HEK293T (cell line): ENCODE measurements around the gene TAOK2.

Experiments used
- CTCF ChIA-PET: fragments of 350-600 bp; formaldehyde crosslinking; extraction: SDS; loops from one replicate; lab custom pipeline; 2021; ENCODE audit warnings: antibody characterized with exemption, inconsistent platforms; lab: Yijun Ruan, JAX
- POLR2A ChIA-PET: fragments of 350-600 bp; formaldehyde crosslinking; extraction: SDS; loops from one replicate; lab custom pipeline; 2020; ENCODE audit warnings: antibody characterized with exemption, inconsistent platforms; lab: Yijun Ruan, JAX
- DNase-seq: peaks from one replicate; pipeline ENCODE4 v3.0.0; 2012; ENCODE audit warnings: mixed read lengths; ENCODE audit errors: extremely low spot score
- ARNT ChIP-seq: fragments of 450-650 bp; IDR thresholded peaks from 2 replicates; pipeline ENCODE4 v1.6.1; 2017; ENCODE audit warnings: mild to moderate bottlenecking
- BHLHE40 ChIP-seq: fragments of 450-650 bp; IDR thresholded peaks from 2 replicates; pipeline ENCODE4 v1.6.1; 2016; ENCODE audit warnings: mild to moderate bottlenecking, moderate library complexity, borderline replicate concordance
- CTBP1 ChIP-seq: fragments of 450-650 bp; IDR thresholded peaks from 2 replicates; pipeline ENCODE4 v1.6.1; 2016; ENCODE audit warnings: borderline replicate concordance
- ELF4 ChIP-seq: fragments of 450-650 bp; IDR thresholded peaks from 2 replicates; pipeline ENCODE4 v1.6.1; 2017; ENCODE audit warnings: antibody characterized with exemption
- FOXA1 ChIP-seq: fragments of 450-650 bp; IDR thresholded peaks from 2 replicates; pipeline ENCODE4 v1.6.1; 2016; ENCODE audit warnings: mild to moderate bottlenecking
- FOXK2 ChIP-seq: fragments of 450-650 bp; IDR thresholded peaks from 2 replicates; pipeline ENCODE4 v1.6.1; 2016; ENCODE audit warnings: mild to moderate bottlenecking
- FOXM1 ChIP-seq: fragments of 450-650 bp; IDR thresholded peaks from 2 replicates; pipeline ENCODE4 v1.6.1; 2017; ENCODE audit warnings: mild to moderate bottlenecking, borderline replicate concordance
- HDGF ChIP-seq: fragments of 450-650 bp; IDR thresholded peaks from 2 replicates; pipeline ENCODE4 v1.6.1; 2017; ENCODE audit warnings: antibody characterized with exemption, borderline replicate concordance
- L3MBTL2 ChIP-seq: fragments of 450-650 bp; conservative IDR thresholded peaks from 2 replicates; pipeline ENCODE4 v1.6.1; 2016; ENCODE audit warnings: mild to moderate bottlenecking
- LEF1 ChIP-seq: fragments of 450-650 bp; IDR thresholded peaks from 2 replicates; pipeline ENCODE4 v1.6.1; 2017; ENCODE audit warnings: mild to moderate bottlenecking, borderline replicate concordance
- NFRKB ChIP-seq: fragments of 450-650 bp; IDR thresholded peaks from 2 replicates; pipeline ENCODE4 v1.6.1; 2016; ENCODE audit warnings: mild to moderate bottlenecking, moderate library complexity
- SP1 ChIP-seq: fragments of 450-650 bp; IDR thresholded peaks from 2 replicates; pipeline ENCODE4 v1.6.1; 2017
- SUZ12 ChIP-seq: fragments of 450-650 bp; IDR thresholded peaks from 2 replicates; pipeline ENCODE4 v1.6.1; 2016; ENCODE audit warnings: mild to moderate bottlenecking
- TARDBP ChIP-seq: fragments of 450-650 bp; IDR thresholded peaks from 2 replicates; pipeline ENCODE4 v1.6.1; 2016
- ZNF384 ChIP-seq: fragments of 450-650 bp; IDR thresholded peaks from 2 replicates; pipeline ENCODE4 v1.6.1; 2016
- TF ChIP-seq, protein P1 (sequence below): fragments of 450-650 bp; IDR thresholded peaks from 2 replicates; pipeline ENCODE4 v1.6.1; 2016

The TAOK2 gene

GRCh38 chr16:29940656-29941055 is 33.0 kb upstream of the TAOK2 start:
- ChIA-PET CTCF (no interaction called here), POLR2A (interaction anchor here (1.1 to 6.8 kb wide), 2 partner anchors 14 to 49 kb away, joined by 3 to 76 read pairs; partner anchors contain the start of gene KCTD13)
- TF ChIP-seq ELF4 = no peak
- TF ChIP-seq TARDBP = no peak
- TF ChIP-seq BHLHE40 = no peak
- no peak for TF ChIP-seq L3MBTL2
- no peak for TF ChIP-seq SUZ12
- TF ChIP-seq, protein P1, sequence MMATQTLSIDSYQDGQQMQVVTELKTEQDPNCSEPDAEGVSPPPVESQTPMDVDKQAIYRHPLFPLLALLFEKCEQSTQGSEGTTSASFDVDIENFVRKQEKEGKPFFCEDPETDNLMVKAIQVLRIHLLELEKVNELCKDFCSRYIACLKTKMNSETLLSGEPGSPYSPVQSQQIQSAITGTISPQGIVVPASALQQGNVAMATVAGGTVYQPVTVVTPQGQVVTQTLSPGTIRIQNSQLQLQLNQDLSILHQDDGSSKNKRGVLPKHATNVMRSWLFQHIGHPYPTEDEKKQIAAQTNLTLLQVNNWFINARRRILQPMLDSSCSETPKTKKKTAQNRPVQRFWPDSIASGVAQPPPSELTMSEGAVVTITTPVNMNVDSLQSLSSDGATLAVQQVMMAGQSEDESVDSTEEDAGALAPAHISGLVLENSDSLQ = no peak
- no peak for TF ChIP-seq FOXM1
- no peak for TF ChIP-seq LEF1
- TF ChIP-seq ZNF384 = no peak
- no peak for TF ChIP-seq ARNT
- no peak for TF ChIP-seq HDGF
- no peak for TF ChIP-seq SP1
- TF ChIP-seq CTBP1 = no peak
- TF ChIP-seq FOXA1 = no peak
- no peak for TF ChIP-seq NFRKB
- no peak for TF ChIP-seq FOXK2
- DNase-seq = no peak

DNA sequence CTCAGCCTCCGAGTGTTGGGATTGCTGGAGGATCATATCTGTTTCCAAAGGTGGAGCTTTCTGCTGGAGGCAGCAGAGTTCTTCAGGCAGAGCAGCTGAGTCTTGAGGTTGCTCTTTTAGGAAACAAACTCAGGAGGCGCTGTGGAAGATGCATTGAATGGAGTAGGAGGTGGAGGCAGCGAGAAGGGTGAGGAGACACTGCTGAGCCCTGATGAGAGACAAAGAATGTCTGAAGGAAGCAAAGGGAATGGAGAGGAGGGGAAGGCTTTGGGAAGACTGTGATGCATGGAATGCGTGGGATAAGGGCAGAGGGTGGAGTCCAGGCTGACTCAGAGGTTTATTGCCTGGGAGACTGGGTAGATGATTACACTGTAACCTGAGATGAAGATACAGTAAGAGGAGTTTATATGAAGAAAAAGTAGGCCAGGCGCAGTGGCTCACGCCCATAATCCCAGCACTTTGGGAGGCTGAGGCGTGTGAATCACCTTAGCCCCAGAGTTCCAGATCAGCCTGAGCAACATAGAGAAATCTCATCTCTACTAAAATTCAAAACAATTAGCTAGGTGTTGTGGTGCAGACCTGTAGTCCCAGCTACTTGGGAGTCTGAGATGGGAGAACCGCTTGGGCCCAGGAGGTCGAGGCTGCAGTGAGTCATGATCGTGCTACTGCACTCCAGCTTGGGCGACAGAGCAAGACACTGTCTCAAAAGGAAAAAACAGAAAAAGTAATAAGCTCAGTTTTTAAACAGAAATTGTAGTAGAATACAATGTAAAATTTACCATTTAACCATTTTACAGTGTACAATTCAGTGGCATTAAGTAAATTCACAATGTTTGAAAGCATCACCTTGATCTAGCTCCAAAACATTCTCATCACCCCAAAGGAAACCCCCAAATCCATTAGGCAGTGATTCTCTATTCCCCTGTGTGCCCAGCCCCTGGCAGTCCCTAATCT is 29.5 kb upstream of the TAOK2 start:
- POLR2A ChIA-PET = interaction anchor here (0.7 to 6.8 kb wide), 13 partner anchors 10 to 133 kb away, joined by 3 to 76 read pairs (median 4); partner anchors contain the start of genes CDIPT, HIRIP3, KCTD13 and TAOK2
- CTCF ChIA-PET = interaction anchor here (0.6 to 1.9 kb wide), 9 partner anchors 9 to 223 kb away, joined by 3 to 9 read pairs (median 3); partner anchors contain the start of genes TAOK2 and TMEM219
- TF ChIP-seq BHLHE40 = no peak
- TF ChIP-seq HDGF = no peak
- TF ChIP-seq NFRKB = no peak
- TF ChIP-seq LEF1 = no peak
- no peak for TF ChIP-seq FOXK2
- TF ChIP-seq CTBP1 = peak; percentile 95
- TF ChIP-seq ELF4 = no peak
- no peak for TF ChIP-seq ARNT
- DNase-seq = peak; percentile 87

- ChIA-PET CTCF (interaction anchor here (1.1 kb wide), 1 partner anchor 84 kb away, joined by 5 read pairs; no protein-coding TSS in a partner anchor), POLR2A (interaction anchor here (0.8 to 7.5 kb wide), 2 partner anchors 13 to 22 kb away, joined by 4 to 54 read pairs; partner anchors contain the start of genes KCTD13 and TMEM219)
Measured at GRCh38 chr16:29947897-29948296, 25.8 kb upstream of the TAOK2 start.

DNA sequence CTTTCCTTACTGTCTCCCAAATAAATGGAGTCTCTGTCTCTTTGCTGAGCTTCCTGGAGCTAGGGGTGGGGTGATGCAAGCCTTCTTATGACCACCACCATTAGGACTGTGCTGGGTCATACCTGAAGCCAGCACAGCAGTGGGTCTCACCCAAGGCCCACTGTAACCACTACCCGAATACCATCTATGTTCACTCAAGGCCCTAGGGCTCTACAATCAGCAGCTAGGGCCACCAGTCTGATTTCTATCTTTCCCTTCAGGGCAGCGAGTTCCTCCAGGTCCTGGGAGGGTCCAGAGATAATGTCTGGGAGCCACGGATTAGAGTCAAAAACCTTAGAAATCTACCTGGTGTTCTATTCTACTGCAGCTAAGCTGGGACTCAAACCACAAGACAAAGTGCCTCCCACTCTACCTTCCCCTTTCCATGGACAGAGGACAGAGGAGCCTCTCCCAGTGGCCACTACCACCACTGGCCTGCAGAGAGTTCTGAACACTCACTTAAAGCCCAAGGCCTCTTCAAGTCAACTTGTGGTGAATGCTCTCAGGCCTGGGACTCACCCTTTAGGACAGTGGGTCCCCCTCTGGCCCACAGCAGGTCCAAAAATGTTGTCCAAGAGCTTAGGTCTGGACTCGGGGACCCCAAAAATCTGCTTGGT is 22.7 kb upstream of the TAOK2 start:
- TF ChIP-seq SUZ12 (no peak), LEF1 (no peak), FOXM1 (no peak), ELF4 (no peak), FOXA1 (no peak), BHLHE40 (no peak), NFRKB (no peak), ARNT (no peak), TARDBP (no peak), L3MBTL2 (no peak), SP1 (no peak), ZNF384 (no peak), CTBP1 (no peak), FOXK2 (no peak), HDGF (no peak)
- TF ChIP-seq, protein P1 = no peak

More at GRCh38 chr16:29947897-29948296, 25.8 kb upstream of the TAOK2 start:
- DNase-seq = no peak
- TF ChIP-seq NFRKB (no peak), SP1 (no peak), ELF4 (no peak), HDGF (no peak), FOXK2 (no peak), CTBP1 (no peak), L3MBTL2 (no peak), ZNF384 (no peak), TARDBP (no peak), BHLHE40 (no peak), LEF1 (no peak), SUZ12 (no peak)
- TF ChIP-seq, protein P1 = no peak

More for the DNA sequence above, 22.7 kb upstream of the TAOK2 start:
- POLR2A ChIA-PET = interaction anchor here (2.2 to 7.5 kb wide), 2 partner anchors 10 to 25 kb away, joined by 8 to 54 read pairs; partner anchors contain the start of genes KCTD13 and TMEM219
- CTCF ChIA-PET = no interaction called here
- DNase-seq = no peak
